Right kidney (tissue), 9 donors: ENCODE results near the gene DNAH7.
"Not testable (repeated sequence)": the region's sequence is repeated elsewhere in the genome, so short reads cannot be mapped to it uniquely, and the experiment has no call there.

Experiments used
- DNase-seq: peaks from one replicate; pipeline ENCODE4 v3.0.0-alpha.2; 2016
- long read RNA-seq, 8 donors: transcript quantifications; one replicate each; lab custom pipeline, GENCODE V29; 2026

DNAH7 gene
- long read RNA-seq, donor 1 = 0 reads
- long read RNA-seq, donor 2 = 0 reads
- long read RNA-seq, donor 3 = 0 reads
- long read RNA-seq, donor 4 = 0 reads
- long read RNA-seq, donor 5 = 0 reads
- long read RNA-seq, donor 6 = 0 reads
- long read RNA-seq, donor 7 = 0 reads
- long read RNA-seq, donor 8 = 0 reads

GRCh38 chr2:196068271-196069209, at the start of gene DNAH7:
Gene DNAH7 (minus strand): TSS chr2:196068837. CDS start chr2:196068711, 126 bp downstream.
- DNase-seq = peak; percentile 91

DNA sequence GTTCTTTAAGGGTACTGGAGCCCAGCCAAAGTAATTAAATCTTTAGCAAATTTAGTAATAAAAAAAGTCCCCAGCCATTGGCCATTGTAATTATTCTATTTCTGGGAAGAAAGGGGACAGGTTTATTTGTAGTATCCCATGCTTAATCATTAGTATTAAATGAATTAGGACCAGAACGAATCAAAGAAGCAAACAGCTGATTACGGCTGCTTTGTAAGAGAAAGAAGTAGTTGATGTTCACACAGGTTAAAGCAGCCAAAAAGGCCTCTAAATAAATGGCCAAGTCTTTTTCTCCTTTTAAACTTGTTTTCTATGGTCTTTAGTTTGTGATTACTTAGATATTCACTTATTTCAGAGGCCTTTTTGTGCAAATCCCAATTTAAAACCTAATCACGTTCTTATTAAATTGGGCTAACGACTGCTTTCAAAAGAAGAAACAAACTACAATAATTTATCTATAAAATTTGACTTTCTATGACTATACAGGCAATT, 48.6 kb upstream of the DNAH7 start:
- no peak for DNase-seq

GRCh38 chr2:196113061-196113974, 44.7 kb upstream of the DNAH7 start:
- DNase-seq = peak; percentile 28

- peak; percentile 35 for DNase-seq
These were observed 43.9 kb upstream of the DNAH7 start for GRCh38 chr2:196112418-196113034.

DNA sequence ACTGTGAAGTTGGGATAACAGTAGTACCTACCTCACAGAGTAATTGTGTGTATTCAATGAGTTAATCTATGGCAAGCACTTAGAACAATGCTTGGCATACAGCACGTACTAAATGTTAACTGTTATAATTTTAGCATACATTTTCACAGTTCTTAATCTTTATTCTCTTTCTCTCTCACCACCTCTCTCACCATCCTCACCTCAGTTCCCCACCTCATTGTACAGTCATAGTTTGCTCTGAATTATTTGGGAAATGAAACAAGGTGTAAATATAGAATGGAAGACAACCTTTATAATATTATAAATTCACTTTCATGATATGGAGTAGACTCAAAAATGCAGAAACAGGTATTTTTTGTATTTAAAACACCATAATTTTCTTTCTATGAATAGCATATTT, 40.0 kb upstream of the DNAH7 start:
- no peak for DNase-seq

DNA sequence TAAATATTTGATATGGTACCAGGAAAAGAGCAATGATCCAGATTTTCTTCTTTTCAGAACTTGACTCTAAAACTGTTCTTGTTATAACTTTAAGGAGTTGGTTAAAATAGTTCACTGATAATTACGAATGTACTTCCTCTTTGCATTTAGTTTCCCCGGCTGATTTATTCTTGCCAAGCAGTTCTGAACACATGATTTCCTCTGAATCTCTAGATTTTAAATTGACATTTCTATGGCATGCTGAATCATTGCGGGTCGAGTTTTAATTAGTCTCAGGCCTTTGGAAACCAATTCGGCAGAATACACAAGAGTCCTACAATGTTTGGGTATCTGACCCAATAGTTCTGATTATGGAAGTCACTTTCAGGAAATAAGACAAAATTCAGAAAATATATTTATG, 37.3 kb upstream of the DNAH7 start:
- no peak for DNase-seq

DNA sequence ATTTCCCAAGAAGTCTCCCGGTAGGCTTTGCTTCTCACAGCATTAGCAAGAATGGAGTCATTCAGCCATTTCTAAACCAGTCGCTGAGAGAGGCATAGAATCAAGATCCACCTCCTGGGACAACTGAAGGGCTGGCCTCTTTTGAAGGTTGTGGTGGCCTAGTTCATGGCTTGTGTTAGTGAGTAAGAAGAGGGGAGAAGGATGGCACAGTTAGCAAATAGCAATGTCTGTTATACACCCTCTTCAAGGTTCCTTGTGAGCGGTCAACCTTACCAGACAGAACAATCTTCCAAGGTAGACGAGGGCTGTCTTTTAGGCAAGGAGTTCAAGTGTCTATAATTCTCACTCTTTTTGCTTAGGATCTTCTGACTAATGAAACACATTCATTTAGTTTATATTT, 35.4 kb upstream of the DNAH7 start:
- no peak for DNase-seq

GRCh38 chr2:196103626-196104025, 35.0 kb upstream of the DNAH7 start:
- DNase-seq = no peak

GRCh38 chr2:196101325-196101991, 32.8 kb upstream of the DNAH7 start:
- DNase-seq = no peak

DNA sequence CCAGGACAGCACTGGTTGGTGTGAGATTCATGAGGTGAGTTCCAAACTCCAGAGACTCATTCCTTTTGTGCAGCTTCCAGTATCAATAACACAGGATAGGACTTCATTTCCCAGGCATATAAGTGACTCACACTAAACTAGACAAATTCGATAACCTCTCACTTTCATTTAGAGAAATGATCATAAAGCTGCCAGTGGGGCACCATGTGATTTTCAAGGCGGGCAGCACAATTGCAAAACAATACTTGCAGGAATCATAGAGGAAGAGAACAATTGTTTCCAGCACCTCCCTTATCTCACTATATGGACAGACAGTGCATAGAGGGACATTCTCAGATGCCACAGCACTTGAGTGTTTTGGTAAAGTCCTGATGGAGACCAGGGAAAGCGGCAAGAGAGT, 31.3 kb upstream of the DNAH7 start:
- DNase-seq = no peak

DNA sequence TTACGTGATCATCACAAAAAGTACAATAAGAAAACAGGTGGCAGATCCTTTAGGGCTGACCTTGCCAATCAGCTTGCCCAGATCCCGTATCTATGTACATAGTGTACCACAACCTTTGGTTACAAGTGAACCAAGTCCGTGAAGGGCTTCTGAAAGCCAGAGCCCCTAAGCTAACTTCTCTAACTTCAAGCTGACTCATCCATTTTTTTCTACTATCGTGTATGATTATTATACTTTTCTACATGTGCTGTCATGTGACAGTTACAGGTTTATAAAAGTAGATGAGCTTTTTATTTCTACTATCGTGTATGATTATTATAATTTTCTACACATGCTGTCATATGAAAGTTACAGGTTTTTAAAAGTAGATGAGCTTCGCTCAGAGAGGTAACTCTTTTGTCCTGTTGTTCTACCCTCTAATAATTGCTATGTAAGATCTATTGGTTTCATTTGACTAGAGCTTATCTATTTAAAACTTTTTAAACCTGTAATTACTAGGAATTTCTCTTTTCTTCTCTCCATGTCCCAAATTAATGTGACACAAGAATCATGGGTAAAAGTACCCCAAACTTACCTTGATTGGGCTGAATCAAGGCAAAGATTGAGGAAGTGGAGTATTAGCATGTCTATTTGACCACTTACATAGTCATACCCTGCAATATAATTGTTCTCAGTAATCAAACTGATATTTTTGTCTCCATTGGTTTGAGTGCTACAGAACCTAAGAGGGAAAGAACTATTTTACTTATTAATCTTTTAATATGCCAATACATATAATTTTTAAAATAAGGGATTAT, 29.4 kb upstream of the DNAH7 start:
- no peak for DNase-seq

DNA sequence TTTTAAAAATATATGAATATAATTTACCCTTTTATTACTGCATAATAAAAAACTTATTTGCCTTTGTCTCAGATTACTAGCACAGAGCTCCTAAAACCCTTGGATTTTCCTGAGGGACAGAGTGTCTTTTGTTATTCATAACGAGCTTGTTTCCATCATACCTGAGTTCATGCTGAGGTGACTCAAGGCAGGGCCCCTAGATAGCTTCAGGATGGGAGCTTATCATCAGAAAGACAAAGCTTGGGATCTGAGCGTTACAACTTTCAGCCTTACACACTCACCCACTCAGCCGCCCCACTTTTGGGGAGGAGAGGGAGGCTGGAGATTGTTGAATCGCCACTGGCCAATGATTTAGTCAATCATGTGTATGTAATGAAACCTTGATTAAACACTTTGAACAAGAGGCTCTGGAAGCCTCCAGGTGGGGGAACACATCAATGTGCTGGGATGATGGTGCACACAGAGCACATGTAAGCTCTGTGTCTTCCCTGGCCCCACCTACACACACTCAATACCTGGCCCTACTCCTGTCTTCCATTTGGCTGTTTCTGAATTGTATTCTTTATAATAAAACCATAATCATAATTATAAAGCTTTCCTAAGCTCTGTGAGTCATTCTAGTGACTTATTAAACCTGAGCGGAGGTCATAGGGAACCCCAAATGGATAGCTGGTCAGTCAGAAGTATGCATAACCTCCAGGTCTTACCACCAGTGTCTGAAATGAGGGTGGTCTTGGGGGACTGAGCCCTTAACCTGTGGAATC, 28.5 kb upstream of the DNAH7 start:
- DNase-seq = no peak

- no peak for DNase-seq
These were observed 27.6 kb upstream of the DNAH7 start for GRCh38 chr2:196096264-196096663.

DNA sequence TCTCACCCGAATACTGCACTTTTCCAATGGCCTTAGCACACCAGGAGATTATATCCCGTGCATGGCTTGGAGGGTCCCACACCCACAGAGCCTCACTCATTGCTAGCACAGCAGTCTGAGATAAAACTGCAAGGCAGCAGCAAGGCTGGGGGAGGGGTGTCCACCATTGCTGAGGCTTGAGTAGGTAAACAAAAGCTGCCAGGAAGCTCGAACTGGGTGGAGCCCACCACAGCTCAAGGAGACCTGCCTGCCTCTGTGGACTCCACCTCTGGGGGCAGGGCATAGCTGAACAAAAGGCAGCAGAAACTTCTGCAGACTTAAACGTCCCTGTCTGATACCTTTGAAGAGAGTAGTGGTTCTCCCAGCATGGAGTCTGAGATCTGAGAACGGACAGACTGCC, 20.8 kb upstream of the DNAH7 start:
- DNase-seq = not testable (repeated sequence)

GRCh38 chr2:196088203-196088602, 19.6 kb upstream of the DNAH7 start:
- DNase-seq = no peak

GRCh38 chr2:196086517-196087368, 18.1 kb upstream of the DNAH7 start:
- DNase-seq = no peak

DNA sequence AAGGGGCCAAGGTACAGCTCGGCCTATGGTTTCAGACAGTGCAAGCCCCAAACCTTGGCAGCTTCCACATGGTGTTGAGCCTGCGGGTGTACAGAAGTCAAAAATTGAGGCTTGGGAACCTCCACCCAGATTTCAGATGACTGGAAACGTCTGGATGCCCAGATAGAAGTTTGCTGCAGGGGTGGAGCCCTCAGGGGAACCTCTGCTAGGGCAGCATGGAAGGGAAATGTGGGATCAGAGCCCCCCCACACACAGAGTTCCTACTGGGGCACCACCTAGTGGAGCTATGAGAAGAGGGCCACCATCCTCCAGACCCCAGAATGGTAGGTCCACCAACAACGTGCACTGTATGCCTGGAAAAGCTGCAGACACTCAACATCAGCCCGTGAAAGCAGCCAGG, 15.0 kb upstream of the DNAH7 start:
- DNase-seq = no peak

- DNase-seq = no peak
These were observed 11.9 kb upstream of the DNAH7 start for GRCh38 chr2:196080526-196080925.

DNA sequence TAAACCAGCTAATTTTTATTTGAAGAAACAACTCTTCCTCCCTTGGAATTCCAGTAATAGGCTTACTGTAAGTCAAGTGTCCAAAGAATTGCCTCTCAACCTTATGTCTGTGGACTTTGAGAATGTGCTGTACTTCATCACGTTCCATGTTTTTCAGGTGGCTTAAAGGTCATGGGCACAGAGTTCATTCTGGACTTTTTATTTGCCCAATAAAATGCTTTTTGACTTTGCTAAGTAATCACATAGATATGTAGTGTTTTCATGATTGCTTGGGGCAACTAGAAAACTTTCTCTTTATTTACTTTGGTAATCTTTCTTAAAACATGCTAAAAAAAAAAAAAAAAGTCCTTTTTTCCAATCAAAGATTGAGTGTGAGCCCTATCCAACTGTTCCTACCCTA, 10.4 kb upstream of the DNAH7 start:
- DNase-seq = no peak
